Measurements from ENCODE around the gene CNTNAP2. TPM values are rescaled to one million over a fixed set of nuclear protein-coding genes. Genes with fewer than 3 reads are reported as not detected.

CNTNAP2 gene
- total and polyA plus RNA-seq, 2 of the 8 experiments (the other 6 are each of a cell fraction or from before 2014, with no cell fraction given): 27.9 to 71.0 TPM

GRCh38 chr7:147483634-147484292 lies 1367.2 kb downstream of the CNTNAP2 start:
- Histone ChIP-seq H2BK5ac (ENCODE audit: low read depth, low read length) (no peak overlapping the region), H3K79me1 (ENCODE audit: low read depth, low read length) (no peaks in the 10 kb centered on the region), H3K27me3 (replicated peaks in 1 of 4; ENCODE audit: control insufficient read depth in 3 of 4, extremely low read depth in 1 of 4, insufficient read depth in 3 of 4, low read length in 3 of 4) (no peaks in the 10 kb centered on the region), H3K79me2 (ENCODE audit: control insufficient read depth in 1 of 2, insufficient read depth in 2 of 2, low read length in 2 of 2) (no peaks in the 10 kb centered on the region), H3K9me3 (ENCODE audit: insufficient read depth in 2 of 2, low read depth in 1 of 2, low read length in 1 of 2) (no peaks in the 10 kb centered on the region), H3K4me3 (ENCODE audit: extremely low read depth in 1 of 4, insufficient read depth in 2 of 4, low read depth in 3 of 4, low read length in 4 of 4) (no peak overlapping the region), H3K23ac (ENCODE audit: insufficient read length) (no peak overlapping the region), H3K9ac (replicated peaks in 1 of 4; ENCODE audit: extremely low read depth in 1 of 4, low read depth in 3 of 4, low read length in 3 of 4) (no peak overlapping the region), H2BK12ac (ENCODE audit: low read depth, low read length) (no peak overlapping the region), H4K5ac (ENCODE audit: insufficient read length, low read depth, low read length) (no peak overlapping the region), H3K23me2 (ENCODE audit: low read depth, low read length) (no peaks in the 10 kb centered on the region), H3K4ac (replicated peaks; ENCODE audit: insufficient read length, low read depth, low read length) (no peak overlapping the region), H2BK120ac (replicated peaks; ENCODE audit: low read depth, low read length) (no peak overlapping the region), H3K18ac (ENCODE audit: extremely low read depth, low read length) (no peak overlapping the region), H3K4me2 (ENCODE audit: insufficient read depth in 1 of 2, low read depth in 2 of 2, low read length in 2 of 2) (no peak overlapping the region), H3K4me1 (replicated peaks in 1 of 4; ENCODE audit: control insufficient read depth in 3 of 4, insufficient read depth in 4 of 4, low read length in 3 of 4) (no peaks in the 10 kb centered on the region), H2BK20ac (ENCODE audit: low read length) (no peak overlapping the region), H3K56ac (replicated peaks; ENCODE audit: insufficient read length, low read depth, low read length) (no peak overlapping the region), H2AK5ac (ENCODE audit: low read depth, low read length) (no peak overlapping the region), H3K36me3 (ENCODE audit: control insufficient read depth in 2 of 4, insufficient read depth in 4 of 4, low read length in 3 of 4) (no peaks in the 10 kb centered on the region), H2AFZ (ENCODE audit: low read length) (no peak overlapping the region), H4K91ac (replicated peaks; ENCODE audit: insufficient read length, low read length) (no peak overlapping the region), H3K27ac (ENCODE audit: low read depth, low read length) (no peak overlapping the region), H4K8ac (ENCODE audit: extremely low read depth, insufficient read depth, low read length) (no peak overlapping the region), H3K14ac (ENCODE audit: insufficient read length) (no peak overlapping the region), H2BK15ac (ENCODE audit: low read length) (no peak overlapping the region), H4K20me1 (replicated peaks in 1 of 2; ENCODE audit: control insufficient read depth in 1 of 2, insufficient read depth in 2 of 2, low read length in 2 of 2) (no peaks in the 10 kb centered on the region)
- no peak for FAIRE-seq
- CTCF ChIA-PET (ENCODE audit: partially characterized antibody): interaction anchor here (0.5 kb wide), 1 partner anchor 222 kb away, joined by 3 read pairs; no protein-coding TSS in a partner anchor
- whole genome bisulfite sequencing, 2 experiments (ENCODE audit: extremely low coverage in 1 of 2, insufficient coverage in 1 of 2, insufficient read length in 1 of 2, insufficient replicate concordance in 2 of 2, low coverage in 1 of 2, low lambda C conversion rate in 2 of 2, missing lambda C conversion rate in 1 of 2): 93% methylated on average over 6 of the region's 6 CpGs; no CpG with 5 or more reads in 1 of the 2 experiments
- DNase-seq (ENCODE audit: low read depth in 1 of 2, low spot score in 2 of 2): no peak
- TF ChIP-seq RFX5 (IDR thresholded peaks at IDR 0.05; ENCODE audit: borderline replicate concordance, low read depth, low read length) (no peak), SIN3A (conservative IDR thresholded peaks at IDR 0.05 in 1 of 2, IDR thresholded peaks at IDR 0.05 in 1 of 2; ENCODE audit: low read depth in 1 of 2, low read length in 2 of 2) (no peak)
- POLR2A ChIA-PET (ENCODE audit: partially characterized antibody): no interaction called here
